Measurements from ENCODE around the gene CTRL.

DNA sequence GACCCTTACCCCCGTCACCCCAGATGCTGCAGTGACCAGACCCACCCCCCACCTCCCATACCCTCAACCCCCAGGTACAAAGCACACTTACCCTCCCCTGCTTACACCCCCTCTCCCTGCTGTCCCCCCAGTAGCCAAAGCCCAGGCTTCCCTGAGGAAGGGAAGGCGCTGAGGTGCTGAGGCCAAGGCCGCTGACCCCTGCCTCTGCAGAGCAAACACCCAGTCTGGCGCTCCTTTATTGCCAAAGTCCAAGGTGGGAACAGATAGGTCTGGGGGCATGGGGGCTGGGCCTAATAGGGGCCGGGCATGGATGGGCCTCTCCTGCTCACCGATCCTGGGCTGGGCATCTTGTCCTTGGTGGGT lies 11.6 kb upstream of the CTRL start:
- TF ChIP-seq POLR2A (IDR thresholded peaks at IDR 0.05; ENCODE audit: extremely low read depth, insufficient read length) (no peak), MYC (IDR thresholded peaks at IDR 0.05; ENCODE audit: low read depth, low read length) (no peak)
- TF ChIP-seq, protein P1, sequence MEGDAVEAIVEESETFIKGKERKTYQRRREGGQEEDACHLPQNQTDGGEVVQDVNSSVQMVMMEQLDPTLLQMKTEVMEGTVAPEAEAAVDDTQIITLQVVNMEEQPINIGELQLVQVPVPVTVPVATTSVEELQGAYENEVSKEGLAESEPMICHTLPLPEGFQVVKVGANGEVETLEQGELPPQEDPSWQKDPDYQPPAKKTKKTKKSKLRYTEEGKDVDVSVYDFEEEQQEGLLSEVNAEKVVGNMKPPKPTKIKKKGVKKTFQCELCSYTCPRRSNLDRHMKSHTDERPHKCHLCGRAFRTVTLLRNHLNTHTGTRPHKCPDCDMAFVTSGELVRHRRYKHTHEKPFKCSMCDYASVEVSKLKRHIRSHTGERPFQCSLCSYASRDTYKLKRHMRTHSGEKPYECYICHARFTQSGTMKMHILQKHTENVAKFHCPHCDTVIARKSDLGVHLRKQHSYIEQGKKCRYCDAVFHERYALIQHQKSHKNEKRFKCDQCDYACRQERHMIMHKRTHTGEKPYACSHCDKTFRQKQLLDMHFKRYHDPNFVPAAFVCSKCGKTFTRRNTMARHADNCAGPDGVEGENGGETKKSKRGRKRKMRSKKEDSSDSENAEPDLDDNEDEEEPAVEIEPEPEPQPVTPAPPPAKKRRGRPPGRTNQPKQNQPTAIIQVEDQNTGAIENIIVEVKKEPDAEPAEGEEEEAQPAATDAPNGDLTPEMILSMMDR (IDR thresholded peaks at IDR 0.05; ENCODE audit: low read depth, low read length) = no peak
- TF ChIP-seq, protein P2, sequence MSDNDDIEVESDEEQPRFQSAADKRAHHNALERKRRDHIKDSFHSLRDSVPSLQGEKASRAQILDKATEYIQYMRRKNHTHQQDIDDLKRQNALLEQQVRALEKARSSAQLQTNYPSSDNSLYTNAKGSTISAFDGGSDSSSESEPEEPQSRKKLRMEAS (IDR thresholded peaks at IDR 0.05; ENCODE audit: low read depth, low read length) = no peak

All from NB4 (cell line).